IMR-90 (cell line): ENCODE results near the gene DPF3. TPM values are rescaled to one million over a fixed set of nuclear protein-coding genes. Genes with fewer than 3 reads are reported as not detected.
A peak's percentile ranks its signal among the peaks of the same experiment; 100 is the strongest.

Experiments
- ATAC-seq: fragments of 200-7000 bp; cut with Tn5 transposase; 2 replicates; pipeline ENCODE4 v1.9.1; 2020; ENCODE audit warnings: low read depth, mild to moderate bottlenecking, moderate library complexity
- BruUV-seq: library from RNA; stranded (reverse); fragments of 400-500 nt; replicated peaks from 2 replicates; lab custom pipeline; 2021; lab: Mats Ljungman, UMichigan
- CTCF ChIA-PET: fragments of 300-600 bp; formaldehyde crosslinking; extraction: SDS; loops from one replicate; lab custom pipeline; 2021; ENCODE audit warnings: antibody characterized with exemption; lab: Yijun Ruan, JAX
- POLR2A ChIA-PET: fragments of 300-600 bp; sonication (Branson Sonifier 250); formaldehyde crosslinking; loops from one replicate; lab custom pipeline; 2022; ENCODE audit warnings: antibody characterized with exemption; ENCODE audit not compliant: unreplicated experiment; lab: Charles Lee
- DNase-seq: peaks from one replicate; pipeline ENCODE4 v3.0.0; 2013
- H2AFZ ChIP-seq: replicated peaks from 2 replicates; pipeline ENCODE3; 2013; ENCODE audit warnings: low read length, mild to moderate bottlenecking; ENCODE audit not compliant: poor library complexity
- H2AK5ac ChIP-seq: 2 replicates; pipeline ENCODE4 v1.6.1; 2013; ENCODE audit warnings: low read depth, low read length, inconsistent platforms
- H2AK9ac ChIP-seq: replicated peaks from 2 replicates; pipeline ENCODE3; 2013; ENCODE audit warnings: mild to moderate bottlenecking, low read depth, low read length, moderate library complexity; ENCODE audit not compliant: poor library complexity
- H2BK120ac ChIP-seq: 2 replicates; pipeline ENCODE4 v1.6.1; 2013; ENCODE audit warnings: low read depth, low read length, inconsistent platforms
- H2BK15ac ChIP-seq: 3 replicates; pipeline ENCODE4 v1.6.1; 2013; ENCODE audit warnings: low read depth, low read length, inconsistent platforms
- H2BK20ac ChIP-seq: 2 replicates; pipeline ENCODE4 v1.6.1; 2013; ENCODE audit warnings: low read depth, mild to moderate bottlenecking, inconsistent platforms, low read length, moderate library complexity
- H2BK5ac ChIP-seq: 2 replicates; pipeline ENCODE4 v1.6.1; 2013; ENCODE audit warnings: mild to moderate bottlenecking, low read depth, low read length, inconsistent platforms; ENCODE audit not compliant: poor library complexity, severe bottlenecking
- H3K14ac ChIP-seq: replicated peaks from 2 replicates; pipeline ENCODE4 v1.6.1; 2013; ENCODE audit warnings: low read depth, low read length, inconsistent platforms
- H3K18ac ChIP-seq: 2 replicates; pipeline ENCODE4 v1.6.1; 2013; ENCODE audit warnings: low read depth, low read length, control low read depth
- H3K23ac ChIP-seq: 2 replicates; pipeline ENCODE4 v1.6.1; 2013; ENCODE audit warnings: low read depth, low read length, inconsistent platforms
- H3K27ac ChIP-seq: 2 replicates; pipeline ENCODE4 v1.5.1; 2013; ENCODE audit warnings: mild to moderate bottlenecking, control low read depth, low read length; ENCODE audit not compliant: insufficient read depth
- H3K27me3 ChIP-seq: 2 replicates; pipeline ENCODE4 v1.6.1; 2013; ENCODE audit warnings: low read length; ENCODE audit not compliant: control insufficient read depth, insufficient read depth
- H3K36me3 ChIP-seq: 2 replicates; pipeline ENCODE4 v1.6.1; 2013; ENCODE audit warnings: low read length, mixed read lengths; ENCODE audit not compliant: control insufficient read depth, insufficient read depth
- H3K4ac ChIP-seq: 2 replicates; pipeline ENCODE4 v1.6.1; 2013; ENCODE audit warnings: low read depth, low read length, inconsistent platforms
- H3K4me1 ChIP-seq: 2 replicates; pipeline ENCODE4 v1.6.1; 2013; ENCODE audit warnings: low read length, mixed read lengths; ENCODE audit not compliant: control insufficient read depth, insufficient read depth
- H3K4me2 ChIP-seq: 2 replicates; pipeline ENCODE4 v1.6.1; 2013; ENCODE audit warnings: low read depth, mild to moderate bottlenecking, control low read depth, low read length, moderate library complexity
- H3K4me3 ChIP-seq: 2 replicates; pipeline ENCODE4 v1.5.1; 2013; ENCODE audit warnings: low read depth, mild to moderate bottlenecking, control low read depth, low read length, moderate library complexity; ENCODE audit not compliant: insufficient read depth
- H3K56ac ChIP-seq: 2 replicates; pipeline ENCODE4 v1.6.1; 2013; ENCODE audit warnings: low read length, inconsistent platforms; ENCODE audit not compliant: insufficient read depth; ENCODE audit errors: extremely low read depth
- H3K79me1 ChIP-seq, 2 experiments: 2 replicates each; pipeline ENCODE4 v1.6.1; 2013; ENCODE audit warnings: low read length in 2 of 2, inconsistent platforms in 1 of 2, low read depth in 1 of 2
- H3K9ac ChIP-seq: 2 replicates; pipeline ENCODE4 v1.6.1; 2013; ENCODE audit warnings: low read depth, low read length, control low read depth
- H3K9me1 ChIP-seq: 2 replicates; pipeline ENCODE4 v1.6.1; 2013; ENCODE audit warnings: low read length, inconsistent platforms; ENCODE audit not compliant: insufficient read depth
- H3K9me3 ChIP-seq: 2 replicates; pipeline ENCODE4 v1.6.1; 2013; ENCODE audit warnings: low read length; ENCODE audit not compliant: control insufficient read depth, insufficient read depth
- H4K20me1 ChIP-seq: 2 replicates; pipeline ENCODE4 v1.6.1; 2013; ENCODE audit warnings: low read length, inconsistent platforms; ENCODE audit not compliant: insufficient read depth
- H4K5ac ChIP-seq: 2 replicates; pipeline ENCODE4 v1.6.1; 2013; ENCODE audit warnings: mild to moderate bottlenecking, low read depth, low read length, control low read depth
- H4K8ac ChIP-seq, 2 experiments: 2 replicates each; pipeline ENCODE4 v1.6.1; 2013; ENCODE audit warnings: low read depth in 2 of 2, low read length in 2 of 2, control low read depth in 1 of 2, inconsistent platforms in 1 of 2
- H4K91ac ChIP-seq: 2 replicates; pipeline ENCODE4 v1.6.1; 2013; ENCODE audit warnings: low read depth, low read length, inconsistent platforms; ENCODE audit not compliant: insufficient read depth
- MAZ ChIP-seq: IDR thresholded peaks from 2 replicates; pipeline ENCODE4 v1.6.1; 2012; ENCODE audit warnings: low read depth, mild to moderate bottlenecking, low read length, improper control_type of control experiment, moderate library complexity, borderline replicate concordance
- WGBS, 2 experiments: methylation state at CpG; one replicate each; pipeline versions ENCODE4 v1.1.5 to v1.1.7; 2013; ENCODE audit warnings: missing lambda C conversion rate in 2 of 2; ENCODE audit not compliant: insufficient read length in 1 of 2; ENCODE audit errors: extremely low coverage in 2 of 2; 5-methylcytosine and 5-hydroxymethylcytosine counted together
- dilution Hi-C: fragments of 300-500 bp; cut with HindIII; formaldehyde crosslinking; loops from one replicate; pipeline ENCODE4 v1.14.3; 2018; ENCODE audit warnings: low sequenced_read_pairs; ENCODE audit not compliant: unreplicated experiment
- in situ Hi-C: fragments of 300-500 bp; cut with MboI; formaldehyde crosslinking; loops from 3 replicates; pipeline ENCODE4 v1.14.3; 2019; ENCODE audit warnings: low sequenced_read_pairs, inconsistent platforms, mixed read lengths
- intact Hi-C: fragments of 100-400 bp; cut with micrococcal nuclease; formaldehyde crosslinking; loops from 2 replicates; pipeline ENCODE4 v1.10.0; 2022
- polyA plus RNA-seq, 3 experiments: library from polyadenylated mRNA; depleted of rRNA; stranded (reverse); fragments of >200 nt; gene quantifications; 2 replicates each; pipeline ENCODE4 v1.2.3, GENCODE V29; 2012; ENCODE audit warnings: low replicate concordance in 1 of 3
- total RNA-seq: library from RNA; depleted of rRNA; stranded (reverse); fragments of >200 nt; gene quantifications from 2 replicates; pipeline ENCODE4 v1.2.3, GENCODE V29; 2012
- TF ChIP-seq, protein P1 (sequence below): fragments of 150-350 bp; IDR thresholded peaks from 2 replicates; pipeline ENCODE4 v1.6.1; 2017; ENCODE audit warnings: mild to moderate bottlenecking, antibody characterized with exemption, low read length, low read depth

Gene DPF3
- total and polyA plus RNA-seq, 2 of the 4 experiments (the other 2 are of a cell fraction) = 30.5 to 32.8 TPM

GRCh38 chr14:72796935-72797334 is 97.0 kb downstream of the DPF3 start:
- BruUV-seq = no TSS peak
- 90% methylated on average over 4 of the region's 6 CpGs; no CpG with 5 or more reads in 1 of the 2 experiments for WGBS, 2 experiments
- intact Hi-C loops = no loop called here

More at GRCh38 chr14:72796935-72797334, 97.0 kb downstream of the DPF3 start:
- Histone ChIP-seq H2BK120ac (no peak overlapping the region), H3K36me3 (0 out of 2 replicates have a peak, but pooled peaks cover 1% of the 10 kb centered on the region), H4K5ac (no peak overlapping the region), H3K4me2 (no peak overlapping the region), H3K9ac (no peak overlapping the region), H3K27ac (no peak overlapping the region), H3K4me1 (peaks cover 12% of the 10 kb centered on the region), H3K4ac (no peak overlapping the region), H3K23ac (no peak overlapping the region), H4K20me1 (peaks cover 22% of the 10 kb centered on the region), H3K18ac (no peak overlapping the region), H2AFZ (no peak overlapping the region), H2BK15ac (no peak overlapping the region), H3K79me1 (peaks cover 55 to 72% of the 10 kb centered on the region in 2 experiments), H3K9me1 (peaks cover 30% of the 10 kb centered on the region), H3K4me3 (no peak overlapping the region), H4K91ac (no peak overlapping the region), H2AK9ac (no peak overlapping the region), H3K27me3 (no peaks in the 10 kb centered on the region), H3K56ac (no peak overlapping the region), H3K9me3 (no peaks in the 10 kb centered on the region), H2AK5ac (0 out of 2 replicates have a peak overlapping the region, but pooled peaks have one; percentile 6), H2BK20ac (no peak overlapping the region), H4K8ac (no peak overlapping the region), H3K14ac (no peak overlapping the region), H2BK5ac (no peak overlapping the region)
- dilution Hi-C loops = no loop called here
- ChIA-PET CTCF (interaction anchor here (0.5 kb wide), 1 partner anchor 59 kb away, joined by 3 read pairs; no protein-coding TSS in a partner anchor), POLR2A (no interaction called here)
- ATAC-seq = no peak
- in situ Hi-C loops = no loop called here
- DNase-seq = no peak
- TF ChIP-seq, protein P1, sequence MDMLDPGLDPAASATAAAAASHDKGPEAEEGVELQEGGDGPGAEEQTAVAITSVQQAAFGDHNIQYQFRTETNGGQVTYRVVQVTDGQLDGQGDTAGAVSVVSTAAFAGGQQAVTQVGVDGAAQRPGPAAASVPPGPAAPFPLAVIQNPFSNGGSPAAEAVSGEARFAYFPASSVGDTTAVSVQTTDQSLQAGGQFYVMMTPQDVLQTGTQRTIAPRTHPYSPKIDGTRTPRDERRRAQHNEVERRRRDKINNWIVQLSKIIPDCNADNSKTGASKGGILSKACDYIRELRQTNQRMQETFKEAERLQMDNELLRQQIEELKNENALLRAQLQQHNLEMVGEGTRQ = no peak
- no peak for TF ChIP-seq MAZ
